ENCODE measurements around the gene CFAP251.

DNA sequence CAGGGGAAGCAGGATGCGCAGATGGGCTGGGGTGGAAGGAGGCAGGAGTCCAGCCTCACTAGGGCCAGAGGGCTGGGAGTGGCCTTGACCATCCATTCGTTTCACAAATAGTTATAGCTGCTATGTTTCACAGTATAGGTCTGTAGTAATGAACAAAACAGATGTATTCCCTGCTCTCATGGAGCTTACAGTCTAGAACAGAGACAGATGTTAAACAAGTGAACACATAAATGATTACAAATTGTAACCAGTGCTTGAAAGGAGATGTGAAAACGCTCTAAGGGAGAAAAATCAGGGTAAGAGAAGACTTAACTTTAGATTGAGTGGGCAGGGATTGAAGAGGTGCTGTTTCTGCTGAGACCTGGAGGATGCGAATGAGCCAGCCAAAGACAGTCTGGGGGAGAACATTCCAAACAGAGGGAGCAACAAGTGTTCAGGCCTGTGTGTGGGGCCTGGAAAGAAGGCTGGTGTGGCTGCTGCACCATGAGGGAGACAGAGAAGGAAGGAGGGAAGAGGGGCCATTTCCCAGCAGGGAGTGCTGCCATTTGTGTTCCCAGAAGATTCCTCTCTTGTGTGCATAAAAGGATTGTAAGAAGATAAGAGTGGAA is 14.6 kb downstream of the CFAP251 start:
- TF ChIP-seq, protein P1, sequence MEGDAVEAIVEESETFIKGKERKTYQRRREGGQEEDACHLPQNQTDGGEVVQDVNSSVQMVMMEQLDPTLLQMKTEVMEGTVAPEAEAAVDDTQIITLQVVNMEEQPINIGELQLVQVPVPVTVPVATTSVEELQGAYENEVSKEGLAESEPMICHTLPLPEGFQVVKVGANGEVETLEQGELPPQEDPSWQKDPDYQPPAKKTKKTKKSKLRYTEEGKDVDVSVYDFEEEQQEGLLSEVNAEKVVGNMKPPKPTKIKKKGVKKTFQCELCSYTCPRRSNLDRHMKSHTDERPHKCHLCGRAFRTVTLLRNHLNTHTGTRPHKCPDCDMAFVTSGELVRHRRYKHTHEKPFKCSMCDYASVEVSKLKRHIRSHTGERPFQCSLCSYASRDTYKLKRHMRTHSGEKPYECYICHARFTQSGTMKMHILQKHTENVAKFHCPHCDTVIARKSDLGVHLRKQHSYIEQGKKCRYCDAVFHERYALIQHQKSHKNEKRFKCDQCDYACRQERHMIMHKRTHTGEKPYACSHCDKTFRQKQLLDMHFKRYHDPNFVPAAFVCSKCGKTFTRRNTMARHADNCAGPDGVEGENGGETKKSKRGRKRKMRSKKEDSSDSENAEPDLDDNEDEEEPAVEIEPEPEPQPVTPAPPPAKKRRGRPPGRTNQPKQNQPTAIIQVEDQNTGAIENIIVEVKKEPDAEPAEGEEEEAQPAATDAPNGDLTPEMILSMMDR (IDR thresholded peaks at IDR 0.05), result no peak
- no peak for TF ChIP-seq POLR2AphosphoS5 (IDR thresholded peaks at IDR 0.05)
- no peak for TF ChIP-seq POLR2A (IDR thresholded peaks at IDR 0.05)

Data from prostate gland (tissue), 2 donors.